Measurements from ENCODE around the gene PPFIA2.

The PPFIA2 gene

GRCh38 chr12:81386101-81386500 lies 373.0 kb downstream of the PPFIA2 start:
- H3K4me3 ChIP-seq (ENCODE audit: low read length), result no peak overlapping the region
- no peaks in the 10 kb centered on the region for H3K4me1 ChIP-seq (ENCODE audit: insufficient read depth, low read length)
- no peaks in the 10 kb centered on the region for H3K9me3 ChIP-seq (ENCODE audit: insufficient read depth, low read depth, low read length)
- no peaks in the 10 kb centered on the region for H3K27me3 ChIP-seq (ENCODE audit: insufficient read depth, low read length)
- no peak overlapping the region for H3K9ac ChIP-seq (ENCODE audit: low read depth, low read length)
- WGBS, result 89% methylated on average over 1 of the region's 1 CpG
- no peaks in the 10 kb centered on the region for H3K36me3 ChIP-seq (ENCODE audit: insufficient read depth, low read length)
- H3K27ac ChIP-seq (ENCODE audit: low read depth, low read length), result no peak overlapping the region

DNA sequence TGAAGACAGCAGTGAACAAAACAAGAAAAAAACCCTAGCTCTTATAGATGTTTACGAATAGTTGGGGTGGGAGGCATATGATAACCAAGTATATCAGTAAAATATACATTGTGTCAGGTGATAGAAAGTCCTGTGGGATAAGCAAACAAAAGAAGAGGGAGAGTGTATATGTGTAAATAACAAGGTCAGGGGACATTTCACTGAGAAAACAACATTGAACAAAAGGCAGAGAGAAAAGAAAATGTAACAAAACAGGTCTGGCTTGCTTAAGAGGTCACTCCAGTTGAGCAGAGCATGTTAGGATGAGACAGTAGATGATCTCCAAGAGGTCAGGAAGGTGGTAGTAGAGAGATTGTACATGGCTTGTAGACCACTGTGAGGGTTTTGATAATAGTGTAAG lies 377.2 kb downstream of the PPFIA2 start:
- no peaks in the 10 kb centered on the region for H3K9me3 ChIP-seq (ENCODE audit: insufficient read depth, low read depth, low read length)
- no peak overlapping the region for H3K27ac ChIP-seq (ENCODE audit: low read depth, low read length)
- H3K4me3 ChIP-seq (ENCODE audit: low read length), result no peak overlapping the region
- WGBS, result no CpG with 5 or more reads among the region's 1 CpG
- no peaks in the 10 kb centered on the region for H3K27me3 ChIP-seq (ENCODE audit: insufficient read depth, low read length)
- no peaks in the 10 kb centered on the region for H3K4me1 ChIP-seq (ENCODE audit: insufficient read depth, low read length)
- no peak overlapping the region for H3K9ac ChIP-seq (ENCODE audit: low read depth, low read length)
- H3K36me3 ChIP-seq (ENCODE audit: insufficient read depth, low read length), result no peaks in the 10 kb centered on the region

DNA sequence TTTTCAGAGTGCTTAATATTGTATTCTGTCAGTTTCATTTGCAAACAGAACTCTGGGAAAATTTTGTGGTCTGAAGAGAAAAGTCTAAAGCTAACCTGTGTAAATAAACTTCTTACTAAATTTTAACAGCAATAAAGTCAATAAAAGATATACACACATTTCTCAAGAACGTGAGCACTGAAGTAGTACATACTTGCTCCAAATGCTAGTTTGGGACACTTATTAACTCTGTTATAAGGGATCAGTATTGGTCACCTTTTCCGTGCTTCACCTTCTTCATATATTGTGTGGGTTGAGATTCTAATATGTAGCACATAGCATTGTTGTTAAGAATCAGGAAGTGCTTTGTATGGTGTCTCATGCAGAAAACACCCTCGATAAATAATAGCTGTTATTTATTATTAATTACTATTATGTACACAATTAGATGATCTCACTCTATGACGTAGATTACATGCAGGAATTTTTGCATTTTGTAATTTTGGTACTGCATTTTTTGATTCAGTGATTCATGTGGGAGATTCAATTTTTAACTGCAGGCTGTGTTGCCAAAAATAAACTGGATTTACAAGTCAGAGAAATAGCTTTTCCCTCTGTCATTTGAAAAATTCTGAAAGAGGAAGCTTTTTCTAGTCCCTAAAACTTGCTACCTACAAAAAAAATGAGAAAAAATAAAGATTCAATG lies 380.4 kb downstream of the PPFIA2 start:
- 90% methylated on average over 2 of the region's 4 CpGs for WGBS
- no peaks in the 10 kb centered on the region for H3K36me3 ChIP-seq (ENCODE audit: insufficient read depth, low read length)
- no peak overlapping the region for H3K27ac ChIP-seq (ENCODE audit: low read depth, low read length)
- no peak overlapping the region for H3K9ac ChIP-seq (ENCODE audit: low read depth, low read length)
- no peaks in the 10 kb centered on the region for H3K9me3 ChIP-seq (ENCODE audit: insufficient read depth, low read depth, low read length)
- H3K4me3 ChIP-seq (ENCODE audit: low read length), result no peak overlapping the region
- no peaks in the 10 kb centered on the region for H3K4me1 ChIP-seq (ENCODE audit: insufficient read depth, low read length)
- H3K27me3 ChIP-seq (ENCODE audit: insufficient read depth, low read length), result no peaks in the 10 kb centered on the region

- WGBS, result 87% methylated on average over 4 of the region's 4 CpGs
- Histone ChIP-seq H3K4me1 (ENCODE audit: insufficient read depth, low read length) (no peaks in the 10 kb centered on the region), H3K27me3 (ENCODE audit: insufficient read depth, low read length) (no peaks in the 10 kb centered on the region), H3K27ac (ENCODE audit: low read depth, low read length) (no peak overlapping the region), H3K9me3 (ENCODE audit: insufficient read depth, low read depth, low read length) (no peaks in the 10 kb centered on the region), H3K9ac (ENCODE audit: low read depth, low read length) (no peak overlapping the region), H3K4me3 (ENCODE audit: low read length) (no peak overlapping the region), H3K36me3 (ENCODE audit: insufficient read depth, low read length) (no peaks in the 10 kb centered on the region)
Measured at GRCh38 chr12:81377771-81378170, 381.4 kb downstream of the PPFIA2 start.

DNA sequence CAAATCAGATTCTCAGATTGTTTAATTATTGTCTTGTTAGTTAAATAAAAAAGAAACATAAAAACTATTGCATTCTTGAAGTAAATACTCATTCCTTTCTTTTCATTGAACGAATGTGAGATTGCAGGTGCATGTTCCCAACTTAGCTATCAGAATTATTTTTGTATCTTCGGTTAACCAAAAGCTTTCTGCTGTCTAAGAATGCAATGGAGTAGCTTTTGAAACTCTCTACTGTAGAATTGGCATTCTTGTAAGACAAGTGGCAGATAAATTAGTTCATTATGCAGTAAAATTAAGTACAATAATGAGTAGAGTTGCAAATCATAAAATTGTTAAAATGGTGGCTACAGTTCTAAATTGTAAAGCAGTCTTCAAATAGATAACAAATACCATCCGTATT lies 383.2 kb downstream of the PPFIA2 start:
- WGBS, result 94% methylated on average over 3 of the region's 3 CpGs
- no peak overlapping the region for H3K9ac ChIP-seq (ENCODE audit: low read depth, low read length)
- no peaks in the 10 kb centered on the region for H3K36me3 ChIP-seq (ENCODE audit: insufficient read depth, low read length)
- H3K4me1 ChIP-seq (ENCODE audit: insufficient read depth, low read length), result no peaks in the 10 kb centered on the region
- H3K4me3 ChIP-seq (ENCODE audit: low read length), result no peak overlapping the region
- no peaks in the 10 kb centered on the region for H3K9me3 ChIP-seq (ENCODE audit: insufficient read depth, low read depth, low read length)
- H3K27ac ChIP-seq (ENCODE audit: low read depth, low read length), result no peak overlapping the region
- no peaks in the 10 kb centered on the region for H3K27me3 ChIP-seq (ENCODE audit: insufficient read depth, low read length)

GRCh38 chr12:81370456-81370855 lies 388.7 kb downstream of the PPFIA2 start:
- H3K36me3 ChIP-seq (ENCODE audit: insufficient read depth, low read length), result no peaks in the 10 kb centered on the region
- H3K27me3 ChIP-seq (ENCODE audit: insufficient read depth, low read length), result no peaks in the 10 kb centered on the region
- H3K9ac ChIP-seq (ENCODE audit: low read depth, low read length), result no peak overlapping the region
- WGBS, result 73% methylated on average over 1 of the region's 1 CpG
- no peak overlapping the region for H3K27ac ChIP-seq (ENCODE audit: low read depth, low read length)
- no peaks in the 10 kb centered on the region for H3K9me3 ChIP-seq (ENCODE audit: insufficient read depth, low read depth, low read length)
- no peak overlapping the region for H3K4me3 ChIP-seq (ENCODE audit: low read length)
- H3K4me1 ChIP-seq (ENCODE audit: insufficient read depth, low read length), result no peaks in the 10 kb centered on the region

DNA sequence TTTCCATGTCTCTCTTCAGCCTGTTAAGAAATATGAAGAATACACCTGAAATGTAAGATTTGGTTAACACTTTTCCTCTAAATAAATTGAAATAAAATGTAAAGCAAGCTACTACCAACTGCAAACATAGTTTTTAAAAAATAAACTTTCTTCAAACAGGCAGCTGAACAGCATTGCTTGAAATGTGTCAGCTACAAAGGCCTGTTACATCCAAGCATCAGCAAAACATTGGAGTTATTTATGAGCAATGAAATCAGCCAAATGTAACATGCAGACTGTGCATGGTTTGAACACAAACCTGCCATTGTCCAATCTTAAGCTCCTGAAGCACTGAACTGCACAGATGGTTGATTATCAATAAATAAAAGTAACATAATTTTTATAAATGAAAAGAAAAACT lies 390.0 kb downstream of the PPFIA2 start:
- Histone ChIP-seq H3K4me3 (ENCODE audit: low read length) (no peak overlapping the region), H3K36me3 (ENCODE audit: insufficient read depth, low read length) (no peaks in the 10 kb centered on the region), H3K9ac (ENCODE audit: low read depth, low read length) (no peak overlapping the region), H3K9me3 (ENCODE audit: insufficient read depth, low read depth, low read length) (no peaks in the 10 kb centered on the region), H3K4me1 (ENCODE audit: insufficient read depth, low read length) (no peaks in the 10 kb centered on the region), H3K27ac (ENCODE audit: low read depth, low read length) (no peak overlapping the region), H3K27me3 (ENCODE audit: insufficient read depth, low read length) (no peaks in the 10 kb centered on the region)

- Histone ChIP-seq H3K27ac (ENCODE audit: low read depth, low read length) (no peak overlapping the region), H3K4me1 (ENCODE audit: insufficient read depth, low read length) (no peaks in the 10 kb centered on the region), H3K9ac (ENCODE audit: low read depth, low read length) (no peak overlapping the region), H3K9me3 (ENCODE audit: insufficient read depth, low read depth, low read length) (no peaks in the 10 kb centered on the region), H3K4me3 (ENCODE audit: low read length) (no peak overlapping the region), H3K27me3 (ENCODE audit: insufficient read depth, low read length) (no peaks in the 10 kb centered on the region), H3K36me3 (ENCODE audit: insufficient read depth, low read length) (no peaks in the 10 kb centered on the region)
- WGBS, result 80% methylated on average over 2 of the region's 2 CpGs
Measured at GRCh38 chr12:81365284-81365683, 393.9 kb downstream of the PPFIA2 start.

DNA sequence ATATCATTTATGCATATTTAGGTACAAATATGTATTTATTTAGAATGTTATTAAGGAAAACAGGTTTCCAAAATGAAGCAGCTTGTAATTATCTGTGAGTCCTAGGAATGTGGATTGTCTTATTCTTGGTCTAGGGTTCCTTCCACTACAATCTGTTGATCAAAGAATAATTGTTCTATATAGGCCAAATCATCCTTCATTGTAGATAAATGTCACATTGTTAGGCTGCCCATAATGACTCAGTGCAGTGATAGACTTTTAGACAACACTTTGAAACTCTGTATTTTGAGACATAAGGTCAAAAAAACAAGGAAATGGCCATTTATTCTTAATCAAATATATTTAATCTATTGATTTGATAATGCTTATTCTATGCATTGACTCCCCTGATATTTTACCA lies 398.2 kb downstream of the PPFIA2 start:
- H3K4me3 ChIP-seq (ENCODE audit: low read length), result no peak overlapping the region
- H3K36me3 ChIP-seq (ENCODE audit: insufficient read depth, low read length), result no peaks in the 10 kb centered on the region
- H3K4me1 ChIP-seq (ENCODE audit: insufficient read depth, low read length), result no peaks in the 10 kb centered on the region
- no peaks in the 10 kb centered on the region for H3K9me3 ChIP-seq (ENCODE audit: insufficient read depth, low read depth, low read length)
- no peak overlapping the region for H3K9ac ChIP-seq (ENCODE audit: low read depth, low read length)
- H3K27me3 ChIP-seq (ENCODE audit: insufficient read depth, low read length), result no peaks in the 10 kb centered on the region
- H3K27ac ChIP-seq (ENCODE audit: low read depth, low read length), result no peak overlapping the region

- Histone ChIP-seq H3K9me3 (ENCODE audit: insufficient read depth, low read depth, low read length) (no peaks in the 10 kb centered on the region), H3K27me3 (ENCODE audit: insufficient read depth, low read length) (no peaks in the 10 kb centered on the region), H3K9ac (ENCODE audit: low read depth, low read length) (no peak overlapping the region), H3K27ac (ENCODE audit: low read depth, low read length) (no peak overlapping the region), H3K4me1 (ENCODE audit: insufficient read depth, low read length) (no peaks in the 10 kb centered on the region), H3K36me3 (ENCODE audit: insufficient read depth, low read length) (no peaks in the 10 kb centered on the region), H3K4me3 (ENCODE audit: low read length) (no peak overlapping the region)
Measured at GRCh38 chr12:81359736-81360135, 399.4 kb downstream of the PPFIA2 start.

DNA sequence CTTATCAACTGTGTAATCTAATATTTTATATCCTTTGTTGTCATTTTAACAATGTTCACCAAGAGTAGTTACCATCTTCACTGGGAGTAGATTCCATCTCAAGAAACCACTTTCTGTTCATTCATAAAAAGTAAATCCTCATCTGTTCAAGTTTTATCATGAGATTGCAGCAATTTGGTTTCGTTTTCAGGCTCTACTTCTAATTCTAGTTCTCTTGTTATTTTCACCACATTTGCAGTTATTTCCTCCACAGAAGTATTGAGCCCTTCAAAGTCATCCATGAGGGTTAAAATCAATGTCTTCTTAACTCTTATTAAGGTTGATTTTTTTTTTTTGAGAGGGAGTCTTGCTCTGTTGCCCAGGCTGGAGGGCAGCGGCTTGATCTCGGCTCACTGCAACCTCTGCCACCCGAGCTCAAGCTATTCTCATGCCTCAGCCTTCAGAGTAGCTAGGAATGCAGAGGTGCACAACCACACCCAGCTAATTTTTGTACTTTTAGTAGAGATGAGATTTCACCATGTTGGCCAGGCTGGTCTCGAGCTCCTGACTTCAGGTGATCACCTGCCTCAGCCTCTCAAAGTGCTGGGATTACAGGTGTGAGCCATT lies 404.7 kb downstream of the PPFIA2 start:
- no peaks in the 10 kb centered on the region for H3K36me3 ChIP-seq (ENCODE audit: insufficient read depth, low read length)
- no peaks in the 10 kb centered on the region for H3K9me3 ChIP-seq (ENCODE audit: insufficient read depth, low read depth, low read length)
- 0 out of 2 replicates have a peak, but pooled peaks cover 3% of the 10 kb centered on the region for H3K4me1 ChIP-seq (ENCODE audit: insufficient read depth, low read length)
- no peak overlapping the region for H3K9ac ChIP-seq (ENCODE audit: low read depth, low read length)
- H3K27ac ChIP-seq (ENCODE audit: low read depth, low read length), result no peak overlapping the region
- H3K4me3 ChIP-seq (ENCODE audit: low read length), result no peak overlapping the region
- 94% methylated on average over 5 of the region's 5 CpGs for WGBS
- no peaks in the 10 kb centered on the region for H3K27me3 ChIP-seq (ENCODE audit: insufficient read depth, low read length)

GRCh38 chr12:81350309-81350708 lies 408.8 kb downstream of the PPFIA2 start:
- 74% methylated on average over 2 of the region's 2 CpGs for WGBS
- H3K4me1 ChIP-seq (ENCODE audit: insufficient read depth, low read length), result 0 out of 2 replicates have a peak, but pooled peaks cover 3% of the 10 kb centered on the region
- H3K4me3 ChIP-seq (ENCODE audit: low read length), result no peak overlapping the region
- H3K27ac ChIP-seq (ENCODE audit: low read depth, low read length), result no peak overlapping the region
- no peaks in the 10 kb centered on the region for H3K36me3 ChIP-seq (ENCODE audit: insufficient read depth, low read length)
- no peaks in the 10 kb centered on the region for H3K27me3 ChIP-seq (ENCODE audit: insufficient read depth, low read length)
- no peak overlapping the region for H3K9ac ChIP-seq (ENCODE audit: low read depth, low read length)
- no peaks in the 10 kb centered on the region for H3K9me3 ChIP-seq (ENCODE audit: insufficient read depth, low read depth, low read length)

Data from HUES64 (cell line).